ENCODE results near the gene ZDHHC14. TPM values are rescaled to one million over a fixed set of nuclear protein-coding genes. Genes with fewer than 3 reads are reported as not detected.

Gene ZDHHC14
- total RNA-seq, 2 donors from 2014 or later = 10.2 to 10.6 TPM

DNA sequence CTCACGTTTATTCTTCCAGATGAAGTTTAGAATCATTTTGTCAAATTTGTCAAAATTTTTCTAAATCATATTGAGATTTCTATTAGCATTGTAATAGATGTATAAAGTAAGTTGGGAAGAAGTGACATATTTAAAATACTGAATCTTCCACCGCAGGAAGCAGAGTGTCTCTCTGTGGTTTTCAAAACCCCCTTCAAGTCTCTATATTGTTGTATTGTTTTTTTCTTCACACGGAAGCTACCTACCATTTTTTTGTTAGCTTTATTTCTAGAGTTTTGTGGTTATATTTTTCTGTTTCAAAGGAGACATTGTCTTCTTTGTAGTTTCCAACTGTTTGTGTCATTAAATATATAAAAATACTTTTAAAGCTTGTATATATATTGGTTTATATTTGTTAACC lies 188.6 kb downstream of the ZDHHC14 start:
- no peaks in the 10 kb centered on the region for H3K4me1 ChIP-seq
- H3K9me3 ChIP-seq = no peaks in the 10 kb centered on the region
- 59 to 82% methylated on average over 3 of the region's 3 CpGs for WGBS, 2 donors
- ATAC-seq = no peak
- H3K4me3 ChIP-seq = no peak overlapping the region
- intact Hi-C loops (cut with DNase I) = no loop called here
- DNase-seq = no peak
- H3K27ac ChIP-seq = no peak overlapping the region
- H3K27me3 ChIP-seq = no peaks in the 10 kb centered on the region
- TF ChIP-seq POLR2A (IDR thresholded peaks at IDR 0.05) = no peak
- TF ChIP-seq, protein P1, sequence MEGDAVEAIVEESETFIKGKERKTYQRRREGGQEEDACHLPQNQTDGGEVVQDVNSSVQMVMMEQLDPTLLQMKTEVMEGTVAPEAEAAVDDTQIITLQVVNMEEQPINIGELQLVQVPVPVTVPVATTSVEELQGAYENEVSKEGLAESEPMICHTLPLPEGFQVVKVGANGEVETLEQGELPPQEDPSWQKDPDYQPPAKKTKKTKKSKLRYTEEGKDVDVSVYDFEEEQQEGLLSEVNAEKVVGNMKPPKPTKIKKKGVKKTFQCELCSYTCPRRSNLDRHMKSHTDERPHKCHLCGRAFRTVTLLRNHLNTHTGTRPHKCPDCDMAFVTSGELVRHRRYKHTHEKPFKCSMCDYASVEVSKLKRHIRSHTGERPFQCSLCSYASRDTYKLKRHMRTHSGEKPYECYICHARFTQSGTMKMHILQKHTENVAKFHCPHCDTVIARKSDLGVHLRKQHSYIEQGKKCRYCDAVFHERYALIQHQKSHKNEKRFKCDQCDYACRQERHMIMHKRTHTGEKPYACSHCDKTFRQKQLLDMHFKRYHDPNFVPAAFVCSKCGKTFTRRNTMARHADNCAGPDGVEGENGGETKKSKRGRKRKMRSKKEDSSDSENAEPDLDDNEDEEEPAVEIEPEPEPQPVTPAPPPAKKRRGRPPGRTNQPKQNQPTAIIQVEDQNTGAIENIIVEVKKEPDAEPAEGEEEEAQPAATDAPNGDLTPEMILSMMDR (IDR thresholded peaks at IDR 0.05) = no peak
- H3K36me3 ChIP-seq (replicated peaks in 1 of 2; ENCODE audit: insufficient read depth in 1 of 2, low read depth in 2 of 2) = no peaks in the 10 kb centered on the region

DNA sequence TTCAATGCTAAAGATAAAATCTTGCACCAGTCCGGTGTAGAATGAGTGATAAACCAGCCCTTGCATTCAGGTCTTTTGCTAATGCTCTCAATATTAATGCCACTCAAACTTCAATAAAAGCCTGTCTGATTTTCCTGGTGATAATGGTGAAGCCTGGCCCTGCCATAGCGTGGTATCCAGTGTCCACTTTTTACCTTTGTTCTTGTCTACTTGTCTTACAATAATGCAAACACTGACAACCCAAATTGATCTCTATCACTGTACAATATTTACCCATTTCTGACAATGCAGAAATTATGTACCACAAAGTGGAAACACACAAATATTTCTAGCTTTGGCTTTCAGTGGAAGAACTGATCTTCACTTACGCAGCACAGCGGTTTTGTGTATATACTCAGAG lies 189.1 kb downstream of the ZDHHC14 start:
- 80 to 82% methylated on average over 4 of the region's 4 CpGs for WGBS, 2 donors
- Histone ChIP-seq H3K9me3 (no peaks in the 10 kb centered on the region), H3K27ac (no peak overlapping the region), H3K4me1 (no peaks in the 10 kb centered on the region), H3K27me3 (no peaks in the 10 kb centered on the region), H3K36me3 (replicated peaks in 1 of 2; ENCODE audit: insufficient read depth in 1 of 2, low read depth in 2 of 2) (no peaks in the 10 kb centered on the region), H3K4me3 (no peak overlapping the region)
- ATAC-seq = no peak
- no peak for DNase-seq
- intact Hi-C loops (cut with DNase I) = no loop called here
- TF ChIP-seq, protein P1 (IDR thresholded peaks at IDR 0.05) = no peak
- no peak for TF ChIP-seq POLR2A (IDR thresholded peaks at IDR 0.05)

DNA sequence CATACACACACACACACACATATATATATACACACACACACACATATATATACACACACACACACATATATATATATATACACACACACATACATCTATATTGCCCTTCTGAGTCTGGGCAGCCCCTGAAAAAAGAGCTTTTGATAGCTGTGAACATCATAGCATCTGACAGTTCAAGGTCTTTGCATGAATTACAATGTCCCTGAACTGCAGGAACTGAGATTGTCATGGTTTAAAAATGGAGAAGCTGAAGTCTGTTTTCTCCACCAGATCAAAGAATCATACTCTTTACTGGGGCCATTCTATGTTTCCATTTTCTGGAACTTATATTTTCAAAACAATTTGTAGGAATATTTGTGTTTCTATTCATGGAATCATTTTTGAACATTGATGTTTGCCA lies 189.8 kb downstream of the ZDHHC14 start:
- intact Hi-C loops (cut with DNase I) = no loop called here
- Histone ChIP-seq H3K9me3 (no peaks in the 10 kb centered on the region), H3K27ac (no peak overlapping the region), H3K4me3 (no peak overlapping the region), H3K27me3 (no peaks in the 10 kb centered on the region), H3K4me1 (no peaks in the 10 kb centered on the region), H3K36me3 (replicated peaks in 1 of 2; ENCODE audit: insufficient read depth in 1 of 2, low read depth in 2 of 2) (no peaks in the 10 kb centered on the region)
- DNase-seq (no peak), ATAC-seq (no peak)
- no peak for TF ChIP-seq POLR2A (IDR thresholded peaks at IDR 0.05)
- TF ChIP-seq, protein P1 (IDR thresholded peaks at IDR 0.05) = no peak

DNA sequence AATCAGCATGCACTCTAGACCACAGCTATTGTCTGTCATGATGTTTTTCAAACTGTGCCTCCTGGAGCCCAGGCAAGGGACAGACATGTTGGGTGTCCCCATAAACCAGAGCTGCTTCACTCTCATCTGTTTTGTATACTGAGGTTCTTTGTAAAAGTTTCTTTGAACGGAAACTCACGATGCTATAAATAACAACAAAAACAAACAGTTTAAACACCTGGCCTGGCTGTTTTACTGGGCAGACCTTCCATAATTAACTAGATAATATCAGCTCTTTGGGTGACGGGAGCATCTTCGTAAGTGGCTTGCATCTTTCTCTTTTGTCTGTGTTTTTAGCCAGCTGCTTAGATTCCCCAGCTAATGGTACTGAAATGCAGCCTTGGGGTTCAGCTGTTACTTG lies 190.3 kb downstream of the ZDHHC14 start:
- Histone ChIP-seq H3K36me3 (replicated peaks in 1 of 2; ENCODE audit: insufficient read depth in 1 of 2, low read depth in 2 of 2) (no peaks in the 10 kb centered on the region), H3K27me3 (no peaks in the 10 kb centered on the region), H3K9me3 (no peaks in the 10 kb centered on the region), H3K4me1 (no peaks in the 10 kb centered on the region), H3K4me3 (no peak overlapping the region), H3K27ac (no peak overlapping the region)
- ATAC-seq = no peak
- intact Hi-C loops (cut with DNase I) = no loop called here
- WGBS, 2 donors = 65 to 67% methylated on average over 4 of the region's 4 CpGs
- no peak for TF ChIP-seq POLR2A (IDR thresholded peaks at IDR 0.05)
- TF ChIP-seq, protein P1 (IDR thresholded peaks at IDR 0.05) = no peak
- no peak for DNase-seq

DNA sequence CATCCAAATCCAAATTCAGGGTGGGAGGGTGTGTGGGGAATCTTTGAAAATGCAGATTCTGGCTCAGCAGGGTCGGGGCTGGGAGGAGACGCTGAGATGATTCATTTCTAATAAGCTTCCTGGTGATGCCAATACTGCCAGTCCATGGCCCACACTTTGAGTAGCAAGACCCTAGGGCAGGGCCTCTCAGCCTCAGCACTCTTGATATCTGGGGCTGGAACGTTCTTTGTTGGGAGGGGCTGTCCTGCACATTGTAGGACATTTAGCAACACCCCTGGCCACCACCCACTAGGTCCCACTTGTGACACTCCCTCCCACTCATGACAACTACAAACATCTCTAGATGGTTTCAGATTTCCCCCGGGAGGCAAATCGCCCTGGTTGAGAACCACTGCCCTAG lies 191.0 kb downstream of the ZDHHC14 start:
- WGBS, 2 donors = 93 to 96% methylated on average over 5 of the region's 5 CpGs
- no peaks in the 10 kb centered on the region for H3K4me1 ChIP-seq
- H3K4me3 ChIP-seq = no peak overlapping the region
- no peak for ATAC-seq
- H3K27ac ChIP-seq = no peak overlapping the region
- no peaks in the 10 kb centered on the region for H3K36me3 ChIP-seq (replicated peaks in 1 of 2; ENCODE audit: insufficient read depth in 1 of 2, low read depth in 2 of 2)
- H3K27me3 ChIP-seq = no peaks in the 10 kb centered on the region
- intact Hi-C loops (cut with DNase I) = no loop called here
- H3K9me3 ChIP-seq = no peaks in the 10 kb centered on the region
- no peak for TF ChIP-seq POLR2A (IDR thresholded peaks at IDR 0.05)
- TF ChIP-seq, protein P1 (IDR thresholded peaks at IDR 0.05) = no peak
- no peak for DNase-seq

All from body of pancreas (tissue), 4 donors.